GM21529 (cell line): ENCODE data around the gene CCDC120.
A peak's percentile ranks its signal among the peaks of the same experiment; 100 is the strongest.

Experiments
- ATAC-seq: cut with Tn5 transposase; IDR thresholded peaks from one replicate; pipeline ENCODE4 v1.9.1; 2021; ENCODE audit not compliant: unreplicated experiment

Gene CCDC120, protein sequence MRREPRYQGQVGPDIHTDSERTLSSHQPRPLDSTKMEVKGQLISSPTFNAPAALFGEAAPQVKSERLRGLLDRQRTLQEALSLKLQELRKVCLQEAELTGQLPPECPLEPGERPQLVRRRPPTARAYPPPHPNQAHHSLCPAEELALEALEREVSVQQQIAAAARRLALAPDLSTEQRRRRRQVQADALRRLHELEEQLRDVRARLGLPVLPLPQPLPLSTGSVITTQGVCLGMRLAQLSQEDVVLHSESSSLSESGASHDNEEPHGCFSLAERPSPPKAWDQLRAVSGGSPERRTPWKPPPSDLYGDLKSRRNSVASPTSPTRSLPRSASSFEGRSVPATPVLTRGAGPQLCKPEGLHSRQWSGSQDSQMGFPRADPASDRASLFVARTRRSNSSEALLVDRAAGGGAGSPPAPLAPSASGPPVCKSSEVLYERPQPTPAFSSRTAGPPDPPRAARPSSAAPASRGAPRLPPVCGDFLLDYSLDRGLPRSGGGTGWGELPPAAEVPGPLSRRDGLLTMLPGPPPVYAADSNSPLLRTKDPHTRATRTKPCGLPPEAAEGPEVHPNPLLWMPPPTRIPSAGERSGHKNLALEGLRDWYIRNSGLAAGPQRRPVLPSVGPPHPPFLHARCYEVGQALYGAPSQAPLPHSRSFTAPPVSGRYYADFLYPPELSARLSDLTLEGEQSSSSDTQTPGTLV

DNA sequence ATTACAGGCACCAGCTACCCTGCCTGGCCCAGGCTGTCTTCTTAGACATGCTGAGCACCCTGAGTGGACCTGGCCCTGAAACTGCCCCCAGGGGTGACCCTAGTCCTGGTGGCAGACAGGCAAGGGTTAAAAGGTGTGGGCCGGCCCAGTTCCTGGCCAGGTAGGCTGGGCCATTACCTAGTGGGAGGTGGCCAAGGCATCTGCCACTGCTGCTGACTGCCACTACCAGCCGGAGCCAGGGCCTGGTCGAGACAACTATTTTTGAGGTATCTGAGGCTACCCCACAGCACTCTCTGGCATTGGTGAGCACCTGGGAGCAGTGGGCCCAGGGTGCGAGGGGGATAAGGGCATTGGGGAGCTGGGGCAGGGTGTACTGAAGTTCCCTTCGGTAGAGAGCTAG, at the start of gene CCDC120:
CCDC120 (plus strand) TSS at position 206 of the 400 bp plus-strand sequence. CDS start 3,043 bp downstream, outside the sequence.
- ATAC-seq: no peak

DNA sequence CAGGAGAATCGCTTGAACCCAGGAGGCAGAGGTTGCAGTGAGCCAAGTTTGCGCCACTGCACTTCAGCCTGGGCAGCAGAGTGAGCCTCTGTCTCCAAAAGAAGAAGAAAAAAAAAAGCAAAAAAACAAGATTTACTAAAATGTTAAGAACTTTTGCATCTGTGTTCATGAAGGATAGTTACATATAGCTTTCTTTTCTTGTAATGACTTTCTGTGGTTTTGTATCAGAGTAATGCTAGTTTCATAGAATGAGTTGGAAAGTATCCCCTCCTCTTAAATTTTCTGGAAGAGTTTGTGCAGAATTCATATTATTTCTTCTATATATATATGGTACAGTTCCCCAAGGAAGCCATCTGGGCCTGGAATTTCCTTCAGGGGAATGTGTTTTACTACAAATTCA, 39.7 kb upstream of the CCDC120 start:
- no peak for ATAC-seq

DNA sequence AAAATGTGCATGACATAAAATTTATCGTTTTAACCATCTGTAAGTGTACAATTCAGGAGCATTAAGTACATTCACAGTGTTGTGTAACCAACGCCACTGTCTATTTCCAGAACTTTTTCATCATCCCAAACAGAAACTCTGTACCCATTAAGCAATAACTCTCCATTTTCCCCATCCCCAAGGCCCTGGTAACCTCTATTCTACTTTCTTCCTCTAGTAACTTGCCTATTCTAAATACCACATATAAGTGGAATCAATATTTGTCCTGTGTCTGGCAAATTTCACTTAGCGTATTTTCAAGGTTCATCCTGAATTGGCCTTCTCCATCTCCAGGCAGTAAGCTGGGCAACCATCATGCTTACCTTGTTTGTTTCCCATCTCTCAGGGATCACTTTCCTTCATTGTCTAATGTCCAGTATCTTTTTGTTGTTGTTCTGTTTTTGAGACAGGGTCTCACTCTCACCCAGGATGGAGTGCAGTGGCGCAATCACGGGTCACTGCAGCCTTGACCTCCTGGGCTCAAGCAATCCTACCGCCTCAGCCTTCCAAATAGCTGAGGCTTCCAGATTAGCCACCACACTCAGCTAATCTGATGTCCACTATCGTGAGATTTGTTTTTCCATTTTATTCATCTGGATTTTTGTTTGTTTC, 39.1 kb upstream of the CCDC120 start:
- ATAC-seq: no peak

DNA sequence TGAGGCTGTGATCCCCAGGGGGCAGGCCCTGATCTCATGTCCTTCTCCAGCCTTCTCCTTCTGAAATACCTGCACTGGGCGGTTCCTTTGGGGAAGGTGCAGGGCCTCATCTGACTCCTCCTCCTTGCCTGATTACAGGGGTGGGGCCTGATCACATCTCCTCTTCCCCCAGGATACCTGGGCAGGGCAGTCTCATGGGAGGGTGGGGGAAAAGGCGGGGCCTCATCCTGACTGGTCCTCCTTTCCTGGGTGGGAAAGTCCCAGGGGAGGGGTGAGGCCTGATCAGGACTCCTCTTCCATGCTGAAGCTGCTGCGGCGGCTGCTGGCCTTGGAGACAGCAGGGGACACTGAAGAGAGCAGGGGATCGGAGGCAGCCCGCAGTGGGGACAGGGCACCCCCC, 28.9 kb upstream of the CCDC120 start:
- ATAC-seq: no peak

DNA sequence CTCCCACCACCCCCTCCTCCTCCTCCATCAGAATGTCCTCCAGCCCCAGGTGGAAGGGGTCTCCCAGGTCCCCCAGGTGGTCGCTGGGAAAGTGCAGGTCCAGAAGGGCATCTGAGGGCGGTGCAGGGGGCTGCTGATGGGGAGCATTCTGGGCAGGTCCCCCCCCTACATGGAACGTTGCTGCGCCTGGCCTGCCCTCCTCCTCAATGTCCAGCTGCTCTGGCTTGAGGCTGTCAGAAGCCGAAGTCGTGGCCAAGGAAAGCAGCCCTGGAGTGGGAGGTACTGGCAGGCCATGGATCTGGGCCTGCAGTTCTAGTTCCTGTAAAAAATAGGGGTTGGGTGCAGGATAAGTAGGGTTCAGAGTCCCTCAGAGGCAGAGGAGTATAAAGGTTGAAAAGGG, 28.5 kb upstream of the CCDC120 start:
- no peak for ATAC-seq

DNA sequence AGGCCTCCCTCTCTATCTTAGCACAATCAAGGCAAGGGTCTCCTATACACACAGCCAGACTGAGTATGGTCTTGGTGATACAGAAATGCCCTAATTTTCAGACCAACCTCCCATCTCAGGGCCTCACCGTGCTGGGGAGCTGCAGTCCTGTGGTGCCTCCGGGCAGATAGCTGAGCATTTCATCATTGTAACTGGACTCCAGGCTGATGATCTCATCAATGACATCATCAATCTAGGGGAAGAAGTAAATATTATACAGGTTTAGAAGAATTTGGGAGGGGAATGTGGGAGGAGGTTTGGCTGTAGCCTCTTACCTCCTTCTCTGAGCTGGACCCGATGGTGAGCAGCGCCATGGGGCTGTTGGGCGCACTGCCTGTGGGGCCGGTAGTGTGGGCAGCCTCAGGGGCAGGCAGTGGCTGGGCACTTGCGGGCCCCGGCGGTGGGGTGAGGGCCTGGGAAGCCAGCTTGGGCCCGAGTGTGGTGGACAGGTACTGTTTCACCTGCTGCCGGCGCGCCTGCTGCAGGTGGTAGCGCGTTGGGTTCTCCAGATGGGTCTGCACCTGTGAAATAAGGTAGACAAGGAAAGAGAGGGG, 20.8 kb upstream of the CCDC120 start:
- ATAC-seq: no peak

DNA sequence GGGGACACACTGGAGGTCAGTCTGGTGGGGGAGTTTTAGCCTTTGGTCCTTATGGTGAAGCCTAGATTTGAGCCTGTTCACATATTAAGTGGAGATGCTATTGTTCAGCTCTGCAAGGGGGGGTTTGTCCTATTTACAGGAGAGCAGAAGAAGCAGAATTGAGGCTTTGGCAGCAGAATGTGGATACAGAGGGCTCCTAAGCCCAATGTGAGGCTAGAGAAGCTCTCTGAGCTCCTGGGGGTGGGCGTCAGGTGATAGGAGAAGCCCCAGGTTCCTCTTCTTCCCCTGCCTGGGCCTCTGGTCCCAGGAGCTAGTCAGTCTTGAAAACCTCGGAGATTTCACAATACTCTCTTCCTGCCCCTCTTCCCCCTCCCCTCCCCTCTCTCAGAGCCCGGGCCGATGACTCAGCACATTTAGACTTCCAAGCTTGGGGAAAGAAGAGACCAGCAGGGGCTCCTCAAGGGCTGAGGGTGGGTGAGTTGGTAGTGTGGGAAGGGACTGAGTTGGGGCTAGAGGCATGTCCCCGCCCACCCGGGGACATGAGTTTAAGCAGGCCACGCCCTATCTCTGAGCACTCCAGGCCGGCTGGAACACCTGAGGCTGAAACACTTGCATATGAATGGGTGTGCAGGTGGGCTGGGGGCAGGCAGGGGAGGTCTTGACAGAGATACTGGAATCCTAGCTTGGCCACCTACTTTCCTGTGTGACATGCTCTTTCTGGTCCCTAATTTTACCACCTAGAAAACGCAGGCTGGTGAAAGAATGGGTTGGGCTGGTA, 19.0 kb upstream of the CCDC120 start:
- ATAC-seq: no peak

DNA sequence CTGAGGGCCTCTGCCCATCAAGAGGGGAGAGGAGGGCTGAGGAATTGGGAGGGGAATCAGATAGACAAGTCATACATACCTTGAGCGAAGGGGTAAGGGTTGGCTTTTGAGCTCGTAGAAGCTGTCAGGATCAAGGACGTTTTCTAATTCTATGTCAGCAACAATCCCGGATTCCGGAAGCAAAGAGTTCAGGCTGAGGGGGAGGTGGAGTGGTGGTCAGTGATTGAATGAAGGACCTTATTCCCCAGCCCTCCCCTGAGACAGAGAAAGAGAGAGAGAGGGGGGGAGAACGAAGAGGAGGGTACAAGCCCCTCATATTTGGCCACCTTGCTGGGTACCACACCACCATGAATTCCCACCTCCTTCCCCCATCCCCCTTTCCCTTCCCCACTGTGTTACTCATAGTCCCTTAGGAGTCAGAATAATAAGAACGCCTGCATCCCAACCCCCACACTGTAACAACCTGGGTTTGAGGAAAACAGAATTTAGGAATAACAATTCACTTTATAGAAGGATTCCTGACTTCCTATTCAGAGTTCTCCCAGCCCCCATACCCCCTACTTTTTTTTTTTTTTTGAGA, 18.3 kb upstream of the CCDC120 start:
- ATAC-seq: no peak

DNA sequence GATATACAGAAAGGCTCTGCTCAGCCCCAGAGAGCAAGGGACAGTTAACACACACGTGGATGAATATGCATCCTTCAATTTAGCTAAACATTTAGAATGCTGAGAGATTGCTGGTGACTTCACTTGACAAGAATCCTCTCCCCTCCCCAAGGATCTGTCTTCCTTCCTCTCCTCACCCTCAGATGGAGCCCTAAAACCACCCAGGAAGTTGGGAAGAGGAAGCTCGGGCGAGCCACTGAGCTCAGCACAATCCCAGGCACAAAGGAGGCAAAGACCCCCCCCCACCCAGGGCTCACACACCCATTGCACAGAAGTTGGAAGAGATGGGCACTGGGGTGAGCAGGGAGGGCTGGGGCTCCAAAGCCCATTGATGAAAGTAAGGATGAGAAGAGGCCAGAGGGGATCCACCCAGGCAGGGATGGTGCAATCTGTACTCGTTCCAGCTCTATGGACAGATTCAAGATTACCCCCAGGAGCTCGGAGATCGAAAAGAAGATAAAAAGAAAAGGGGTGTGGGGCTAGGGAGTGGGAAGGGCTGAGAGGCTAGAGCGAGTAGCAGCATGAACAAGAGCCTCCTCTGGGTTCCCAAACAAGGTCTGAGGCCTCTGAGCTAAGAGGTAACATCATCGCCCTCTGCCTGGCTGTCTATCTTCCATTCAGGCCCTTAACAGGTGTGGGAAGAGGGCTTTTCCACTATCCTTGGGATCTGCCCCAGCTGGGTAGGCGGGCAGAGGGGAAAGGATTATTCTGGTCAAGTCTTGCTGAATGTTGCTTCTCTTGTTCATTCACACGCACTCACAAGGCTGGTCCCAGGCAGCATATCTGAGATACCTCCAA, 16.8 kb upstream of the CCDC120 start:
- no peak for ATAC-seq

DNA sequence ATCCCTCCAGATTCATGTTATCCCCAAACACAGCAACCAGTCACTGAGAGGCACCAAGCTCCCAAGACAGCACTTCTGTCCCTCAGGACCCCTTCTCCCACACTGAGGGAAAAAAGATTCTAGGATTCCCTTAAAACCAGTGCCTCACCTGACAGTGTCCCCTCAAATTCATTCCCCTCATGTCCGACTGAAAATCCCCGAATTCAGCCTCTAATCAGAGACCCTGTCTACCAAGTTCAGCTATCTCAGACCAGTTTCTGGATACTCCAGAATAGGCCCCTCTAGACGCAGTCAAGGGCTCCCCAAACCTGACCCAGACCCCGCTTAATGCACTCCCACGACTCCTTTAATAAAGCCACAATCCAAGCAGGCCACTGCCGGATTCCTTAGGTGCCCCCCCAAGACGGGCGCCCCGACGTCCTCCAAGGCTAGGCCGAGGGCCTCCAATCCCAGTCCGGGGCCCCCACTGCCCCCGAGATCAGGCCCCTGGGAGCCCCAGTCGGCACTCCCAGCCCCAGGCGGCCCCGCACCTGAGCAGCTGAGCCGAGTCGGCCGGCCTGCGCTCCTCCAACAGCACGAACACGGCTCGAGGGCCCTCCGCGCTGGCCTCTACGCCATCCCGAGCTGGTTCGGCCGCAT, 16.1 kb upstream of the CCDC120 start:
- peak; percentile 2 for ATAC-seq

DNA sequence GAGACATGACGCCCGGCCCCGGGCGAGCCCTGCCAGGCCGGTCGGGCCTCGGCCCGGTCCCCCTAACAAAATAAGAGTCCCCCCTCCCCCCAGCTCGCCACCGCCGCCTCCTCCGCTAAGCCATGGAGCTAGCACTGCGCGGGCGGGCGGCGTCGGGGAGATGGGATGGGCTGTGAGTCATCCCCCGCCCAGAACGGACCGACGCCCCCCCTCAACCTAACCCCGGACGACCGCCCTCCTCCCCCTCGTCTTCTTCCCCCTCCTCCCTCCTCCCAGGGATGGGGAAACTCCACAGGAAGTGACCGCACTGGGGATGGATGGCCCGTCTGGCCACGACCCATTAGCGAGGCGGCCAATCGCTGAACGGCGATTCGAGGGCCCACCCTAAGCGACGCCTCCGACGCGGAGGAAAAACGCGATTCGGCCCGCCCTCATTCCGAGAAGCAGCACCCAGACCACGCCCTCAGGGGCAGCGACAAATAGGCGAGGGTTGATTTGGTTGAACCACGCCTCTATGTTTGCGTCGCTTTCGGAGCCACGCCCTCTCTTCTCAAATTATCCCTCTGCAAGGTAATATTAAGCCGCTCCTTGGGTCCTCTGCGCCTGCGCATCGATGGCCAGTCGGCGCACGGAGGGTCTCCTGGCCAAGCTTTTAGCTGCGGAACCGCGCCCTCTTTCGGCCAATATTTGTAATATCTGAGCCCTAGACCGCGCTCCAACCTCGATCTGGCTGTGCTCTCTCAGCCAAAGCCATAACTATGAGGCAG, 15.4 kb upstream of the CCDC120 start, which contains the start of gene TFE3:
TFE3 (minus strand) TSS at position 138 of the 767 bp plus-strand sequence; CDS start at position 7, 131 bp downstream.
- peak; percentile 80 for ATAC-seq

DNA sequence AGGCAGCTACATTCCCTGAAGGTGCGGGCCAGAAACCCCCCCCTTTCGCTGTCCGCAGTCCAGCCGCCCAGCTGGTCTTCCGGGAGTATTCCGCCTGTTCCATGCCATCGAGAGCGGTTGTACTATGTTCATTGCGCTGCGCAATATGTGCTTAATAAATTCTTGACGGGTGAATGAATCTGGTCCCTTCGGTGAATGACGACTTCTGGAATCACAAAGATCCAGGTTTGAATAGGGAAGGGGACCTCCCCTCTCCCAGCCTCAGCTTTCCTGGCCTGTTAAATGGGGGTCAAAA, 14.9 kb upstream of the CCDC120 start:
- no peak for ATAC-seq

DNA sequence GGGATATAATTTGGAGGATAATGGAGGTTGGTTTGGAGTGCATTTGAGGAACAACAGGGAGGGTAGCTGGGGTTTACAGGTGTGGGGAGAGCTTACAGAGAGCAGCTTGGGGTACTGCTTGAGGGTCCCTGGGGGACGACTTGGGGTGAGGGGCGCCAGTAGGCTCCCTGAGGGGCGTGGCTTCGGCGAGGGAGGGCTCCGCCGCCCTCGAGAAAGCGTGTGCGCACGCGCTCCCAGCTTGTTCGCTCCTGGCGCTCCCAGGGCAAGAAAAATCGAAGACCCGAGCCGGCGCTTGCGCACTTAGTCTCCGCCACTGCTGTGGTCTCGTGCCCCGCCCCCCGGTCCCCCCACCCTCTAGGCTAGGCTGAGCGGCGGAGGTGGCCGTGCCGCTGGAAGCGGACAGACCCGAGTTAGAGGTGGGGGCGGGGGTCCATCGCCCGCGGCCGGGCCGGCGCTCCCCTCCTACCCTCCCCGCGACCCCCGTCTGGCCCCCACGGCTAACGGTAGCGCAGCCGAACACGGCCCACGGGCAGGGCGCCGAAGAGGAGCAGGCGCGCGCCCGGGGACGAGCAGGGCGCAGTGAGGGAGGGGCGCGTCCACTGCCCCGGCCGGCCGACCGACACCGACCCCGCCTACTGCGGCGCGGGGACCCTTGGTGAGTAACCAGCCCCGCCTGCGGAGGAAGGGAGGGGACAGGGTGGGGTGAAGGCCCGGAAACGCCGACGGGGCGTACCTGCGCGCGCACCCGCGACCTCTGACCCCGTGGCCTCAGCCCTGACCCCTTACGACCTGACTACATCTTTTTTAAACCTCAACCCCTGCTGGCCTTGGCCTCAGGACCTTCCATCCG, 5.4 kb upstream of the CCDC120 start:
- peak; percentile 74 for ATAC-seq

DNA sequence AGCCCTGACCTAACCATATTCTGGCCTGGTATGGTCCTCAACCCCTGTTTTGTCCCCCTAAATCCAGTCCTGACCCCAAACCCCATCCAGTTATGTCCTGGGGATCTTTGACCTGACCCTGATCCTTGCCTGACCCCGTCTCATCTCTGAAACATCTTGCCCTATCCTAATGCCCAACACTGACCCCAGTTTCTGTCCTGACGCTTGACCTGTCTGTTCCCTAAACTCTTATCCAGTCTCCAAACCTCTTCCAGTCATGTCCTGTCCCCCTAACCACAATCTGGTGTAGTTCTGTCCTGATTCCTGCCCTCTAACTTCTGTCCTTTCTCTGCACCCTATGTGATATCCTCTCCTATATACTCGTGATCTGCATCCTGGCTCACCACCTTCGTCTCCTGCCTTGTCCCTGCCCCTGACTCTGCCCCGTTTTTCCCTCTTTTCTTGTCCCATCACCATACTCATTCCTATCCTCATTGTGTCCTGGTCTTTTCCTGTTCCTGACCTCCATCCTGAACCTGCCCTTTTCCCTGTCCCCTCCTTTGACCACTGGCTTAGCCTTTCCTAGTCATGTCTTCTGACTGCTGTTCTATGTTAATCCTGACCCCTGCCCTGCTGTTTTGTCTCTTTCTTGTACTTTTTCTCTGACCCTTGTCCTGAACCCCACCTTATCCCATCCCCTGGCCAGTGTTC, 4.6 kb upstream of the CCDC120 start:
- no peak for ATAC-seq

DNA sequence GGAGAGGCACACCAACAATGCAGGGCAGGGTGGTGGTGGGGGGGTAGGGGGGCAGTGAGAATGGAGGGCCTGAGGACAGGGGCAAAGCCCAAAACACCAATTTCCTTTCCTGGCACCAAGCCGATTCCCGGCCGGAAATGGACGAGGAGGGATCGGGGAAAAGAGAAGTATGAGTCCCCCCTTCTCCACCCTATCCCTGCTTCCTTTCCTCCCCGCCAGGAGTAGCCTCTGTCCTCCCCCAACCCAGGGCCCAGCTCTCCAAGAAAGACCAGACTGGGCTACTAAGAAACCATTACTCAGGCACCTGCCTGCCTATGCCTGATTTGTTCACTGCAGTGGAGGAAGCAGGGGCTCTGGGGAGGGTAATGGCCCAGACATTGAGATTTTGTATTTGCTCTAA, 402 bp downstream of the CCDC120 start:
- ATAC-seq: no peak

DNA sequence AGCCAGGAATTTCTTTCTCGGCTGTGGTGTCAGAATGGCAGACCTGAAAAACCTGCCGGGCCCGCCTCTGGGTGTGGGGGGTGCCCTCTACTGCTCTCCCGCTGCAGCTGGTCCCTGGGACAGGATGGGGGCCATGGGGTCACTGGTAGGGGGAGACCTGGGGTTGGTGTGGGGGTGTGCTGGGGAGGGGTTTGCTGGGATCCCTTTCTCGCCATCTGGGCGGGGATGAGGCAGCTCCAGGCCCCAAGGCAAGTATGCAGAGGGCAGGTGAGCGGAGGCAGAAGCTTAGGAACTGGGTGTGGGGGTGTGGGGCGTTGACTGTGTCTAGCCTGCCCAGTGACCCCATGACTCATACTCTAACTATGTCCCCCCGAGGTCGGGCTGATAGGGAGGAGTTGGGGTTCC, 884 bp downstream of the CCDC120 start:
- no peak for ATAC-seq

DNA sequence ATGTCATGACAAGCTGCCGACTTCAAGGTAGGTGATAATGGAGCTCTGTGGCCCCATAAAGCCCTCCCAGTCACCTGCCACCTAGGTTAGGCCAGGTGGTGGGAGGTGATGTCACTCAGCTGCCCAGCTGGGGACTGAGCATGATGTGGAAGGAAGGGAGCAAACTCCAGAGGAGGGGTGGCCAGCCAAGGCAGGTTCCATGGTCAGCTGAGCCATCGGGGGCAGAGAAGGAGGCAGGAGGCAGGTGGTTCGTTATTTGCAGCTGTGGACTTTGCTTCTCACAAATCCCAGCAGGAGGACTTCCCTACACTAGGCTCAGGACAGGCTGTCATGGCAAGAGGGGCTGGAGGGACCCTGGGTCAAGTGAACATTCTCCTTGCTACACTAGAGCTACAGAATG, 2.1 kb downstream of the CCDC120 start:
- ATAC-seq: no peak
